ENCODE measurements around the gene ANO4. TPM values are rescaled to one million over a fixed set of nuclear protein-coding genes. Genes with fewer than 3 reads are reported as not detected.

ANO4 gene
- total and polyA plus RNA-seq, 7 donors: 0.03 to 0.11 (median 0.03) TPM; not detected in 4

GRCh38 chr12:100798286-100799160 lies 3.9 kb downstream of the ANO4 start:
- TF ChIP-seq CTCF (IDR thresholded peaks at IDR 0.05): no peak
- DNase-seq: no peak
- intact Hi-C loops (cut with DNase I): no loop called here
- no peak for ATAC-seq
- Histone ChIP-seq H3K9me3 (no peaks in the 10 kb centered on the region), H3K36me3 (ENCODE audit: insufficient read depth in 1 of 2, low read depth in 1 of 2) (no peaks in the 10 kb centered on the region), H3K4me1 (no peaks in the 10 kb centered on the region), H3K27me3 (ENCODE audit: insufficient read depth in 3 of 3, low read length in 2 of 3) (peaks cover 0 to 8% (median 5%) of the 10 kb centered on the region in 3 donors), H3K4me3 (no peak overlapping the region), H3K27ac (no peak overlapping the region)
- 52 to 68% (median 68%) methylated on average over 3 of the region's 3 CpGs for WGBS, 3 donors

GRCh38 chr12:100799770-100800169 lies 5.2 kb downstream of the ANO4 start:
- DNase-seq (no peak), ATAC-seq (no peak)
- no peaks in the 10 kb centered on the region for H3K36me3 ChIP-seq (ENCODE audit: insufficient read depth in 1 of 2, low read depth in 1 of 2)
- H3K9me3 ChIP-seq: no peaks in the 10 kb centered on the region
- intact Hi-C loops (cut with DNase I): no loop called here
- no peak overlapping the region for H3K27ac ChIP-seq
- no peaks in the 10 kb centered on the region for H3K4me1 ChIP-seq
- no peak for TF ChIP-seq CTCF (IDR thresholded peaks at IDR 0.05)
- H3K27me3 ChIP-seq (ENCODE audit: insufficient read depth in 3 of 3, low read length in 2 of 3): peaks cover 0 to 4% (median 0%) of the 10 kb centered on the region in 3 donors
- no peak overlapping the region for H3K4me3 ChIP-seq
- 61 to 68% (median 65%) methylated on average over 2 of the region's 2 CpGs for WGBS, 3 donors

- H3K4me3 ChIP-seq: no peak overlapping the region
- TF ChIP-seq CTCF (IDR thresholded peaks at IDR 0.05): no peak
These were observed 6.1 kb downstream of the ANO4 start for GRCh38 chr12:100800723-100801122.

GRCh38 chr12:100801320-100801719 lies 6.7 kb downstream of the ANO4 start:
- intact Hi-C loops (cut with DNase I): no loop called here
- Histone ChIP-seq H3K27ac (no peak overlapping the region), H3K36me3 (ENCODE audit: insufficient read depth in 1 of 2, low read depth in 1 of 2) (no peaks in the 10 kb centered on the region), H3K4me1 (no peaks in the 10 kb centered on the region), H3K9me3 (no peaks in the 10 kb centered on the region), H3K27me3 (ENCODE audit: insufficient read depth in 3 of 3, low read length in 2 of 3) (no peaks in the 10 kb centered on the region), H3K4me3 (no peak overlapping the region)
- WGBS, 3 donors: 0 to 13% (median 3%) methylated on average over 1 of the region's 1 CpG
- no peak for TF ChIP-seq CTCF (IDR thresholded peaks at IDR 0.05)
- ATAC-seq (no peak), DNase-seq (no peak)

More at GRCh38 chr12:100800723-100801122, 6.1 kb downstream of the ANO4 start:
- H3K27me3 ChIP-seq (ENCODE audit: insufficient read depth in 3 of 3, low read length in 2 of 3): no peaks in the 10 kb centered on the region
- 87 to 92% (median 91%) methylated on average over 1 of the region's 1 CpG for WGBS, 3 donors
- DNase-seq (no peak), ATAC-seq (no peak)
- H3K9me3 ChIP-seq: no peaks in the 10 kb centered on the region
- intact Hi-C loops (cut with DNase I): no loop called here
- H3K36me3 ChIP-seq (ENCODE audit: insufficient read depth in 1 of 2, low read depth in 1 of 2): no peaks in the 10 kb centered on the region
- H3K4me1 ChIP-seq: no peaks in the 10 kb centered on the region
- H3K27ac ChIP-seq: no peak overlapping the region
